ENCODE results near the gene CRKL.

The CRKL gene

GRCh38 chr22:20912494-20912893, 4.7 kb upstream of the CRKL start:
- TF ChIP-seq CTCF (IDR thresholded peaks at IDR 0.05; ENCODE audit: low read depth, low read length), result no peak
- H3K4me3 ChIP-seq (ENCODE audit: low read depth, low read length), result no peak overlapping the region

GRCh38 chr22:20918663-20919218, 1.5 kb downstream of the CRKL start:
- no peak for TF ChIP-seq CTCF (IDR thresholded peaks at IDR 0.05; ENCODE audit: low read depth, low read length)
- H3K4me3 ChIP-seq (ENCODE audit: low read depth, low read length), result peak overlapping the region; percentile 97

- peak overlapping the region; percentile 97 for H3K4me3 ChIP-seq (ENCODE audit: low read depth, low read length)
- TF ChIP-seq CTCF (IDR thresholded peaks at IDR 0.05; ENCODE audit: low read depth, low read length), result no peak
Observed at GRCh38 chr22:20919718-20920117, 2.5 kb downstream of the CRKL start.

GRCh38 chr22:20920881-20921203, 3.6 kb downstream of the CRKL start:
- no peak for TF ChIP-seq CTCF (IDR thresholded peaks at IDR 0.05; ENCODE audit: low read depth, low read length)
- H3K4me3 ChIP-seq (ENCODE audit: low read depth, low read length), result peak overlapping the region; percentile 97

GRCh38 chr22:20922141-20922751, 5.0 kb downstream of the CRKL start:
- H3K4me3 ChIP-seq (ENCODE audit: low read depth, low read length), result no peak overlapping the region
- no peak for TF ChIP-seq CTCF (IDR thresholded peaks at IDR 0.05; ENCODE audit: low read depth, low read length)

GRCh38 chr22:20926243-20926642, 9.0 kb downstream of the CRKL start:
- H3K4me3 ChIP-seq (ENCODE audit: low read depth, low read length), result no peak overlapping the region
- TF ChIP-seq CTCF (IDR thresholded peaks at IDR 0.05; ENCODE audit: low read depth, low read length), result no peak

GRCh38 chr22:20927940-20928572, 10.8 kb downstream of the CRKL start:
- no peak overlapping the region for H3K4me3 ChIP-seq (ENCODE audit: low read depth, low read length)
- no peak for TF ChIP-seq CTCF (IDR thresholded peaks at IDR 0.05; ENCODE audit: low read depth, low read length)
